HG03108 (cell line): ENCODE measurements around the gene FBXL16.
"Not testable (repeated sequence)": the region's sequence is repeated elsewhere in the genome, so short reads cannot be mapped to it uniquely, and the experiment has no call there.

ENCODE experiments used
- ATAC-seq: cut with Tn5 transposase; IDR thresholded peaks from one replicate; pipeline ENCODE4 v1.9.1; 2021; ENCODE audit warnings: moderate library complexity; ENCODE audit not compliant: unreplicated experiment

The FBXL16 gene, protein sequence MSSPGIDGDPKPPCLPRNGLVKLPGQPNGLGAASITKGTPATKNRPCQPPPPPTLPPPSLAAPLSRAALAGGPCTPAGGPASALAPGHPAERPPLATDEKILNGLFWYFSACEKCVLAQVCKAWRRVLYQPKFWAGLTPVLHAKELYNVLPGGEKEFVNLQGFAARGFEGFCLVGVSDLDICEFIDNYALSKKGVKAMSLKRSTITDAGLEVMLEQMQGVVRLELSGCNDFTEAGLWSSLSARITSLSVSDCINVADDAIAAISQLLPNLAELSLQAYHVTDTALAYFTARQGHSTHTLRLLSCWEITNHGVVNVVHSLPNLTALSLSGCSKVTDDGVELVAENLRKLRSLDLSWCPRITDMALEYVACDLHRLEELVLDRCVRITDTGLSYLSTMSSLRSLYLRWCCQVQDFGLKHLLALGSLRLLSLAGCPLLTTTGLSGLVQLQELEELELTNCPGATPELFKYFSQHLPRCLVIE

DNA sequence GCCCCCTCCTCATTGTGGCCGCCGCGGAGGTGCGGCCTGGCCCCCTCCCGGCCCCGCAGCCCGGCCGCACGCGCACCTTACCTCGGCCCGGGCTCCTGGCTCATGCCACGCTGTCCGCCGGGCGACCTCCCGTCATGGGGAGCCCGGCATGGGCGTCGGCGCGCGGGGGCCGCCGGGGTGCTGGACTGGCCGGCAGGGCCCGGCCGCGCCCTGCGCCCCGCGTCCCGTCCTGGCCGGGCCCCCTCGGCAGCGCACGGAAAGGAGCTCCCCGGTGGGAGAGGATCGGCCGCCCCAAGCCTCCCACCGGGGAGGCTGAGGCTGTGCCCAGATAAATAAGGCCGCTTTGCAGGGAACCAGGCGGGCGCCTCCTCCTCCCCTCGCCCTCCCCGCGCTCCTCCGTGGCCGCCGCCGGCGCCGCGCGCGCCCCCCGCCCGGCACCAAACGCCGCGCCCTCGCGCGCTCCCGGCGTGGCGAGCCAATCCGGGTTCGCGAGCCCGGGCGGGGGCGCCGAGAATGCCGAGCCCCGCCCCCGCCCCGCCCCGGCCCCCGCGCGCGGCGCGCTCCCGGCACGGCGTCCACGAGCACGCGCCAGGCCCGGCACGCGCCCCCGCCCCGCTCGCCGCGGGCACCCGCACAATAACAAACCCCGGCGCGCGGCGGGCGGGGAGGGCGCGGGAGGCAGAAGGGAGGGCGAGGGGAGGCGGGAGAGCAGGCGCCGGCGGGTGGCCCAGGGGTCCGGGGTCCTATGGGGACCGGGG lies at the start of gene FBXL16:
FBXL16 (minus strand) TSS at position 371 of the 758 bp plus-strand sequence. CDS start 8,396 bp downstream, outside the sequence.
- no peak for ATAC-seq

DNA sequence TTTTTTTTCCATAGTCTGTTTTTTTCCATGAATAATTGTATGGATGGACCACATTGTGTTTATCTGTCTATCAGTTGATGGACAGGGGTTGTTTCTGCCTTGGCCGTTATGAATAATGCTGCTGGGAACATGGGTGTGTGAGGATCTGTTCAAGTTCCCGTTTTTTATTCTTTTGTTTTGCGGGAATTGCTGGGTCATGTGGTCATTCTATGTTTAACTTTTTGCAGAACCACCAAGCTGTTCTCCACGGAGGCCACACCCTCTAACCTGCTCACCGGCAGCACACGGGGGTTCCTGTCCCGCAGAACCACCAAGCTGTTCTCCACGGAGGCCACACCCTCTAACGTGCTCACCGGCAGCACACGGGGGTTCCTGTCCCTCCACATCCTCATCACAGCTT lies 49.1 kb upstream of the FBXL16 start:
- ATAC-seq: no peak

DNA sequence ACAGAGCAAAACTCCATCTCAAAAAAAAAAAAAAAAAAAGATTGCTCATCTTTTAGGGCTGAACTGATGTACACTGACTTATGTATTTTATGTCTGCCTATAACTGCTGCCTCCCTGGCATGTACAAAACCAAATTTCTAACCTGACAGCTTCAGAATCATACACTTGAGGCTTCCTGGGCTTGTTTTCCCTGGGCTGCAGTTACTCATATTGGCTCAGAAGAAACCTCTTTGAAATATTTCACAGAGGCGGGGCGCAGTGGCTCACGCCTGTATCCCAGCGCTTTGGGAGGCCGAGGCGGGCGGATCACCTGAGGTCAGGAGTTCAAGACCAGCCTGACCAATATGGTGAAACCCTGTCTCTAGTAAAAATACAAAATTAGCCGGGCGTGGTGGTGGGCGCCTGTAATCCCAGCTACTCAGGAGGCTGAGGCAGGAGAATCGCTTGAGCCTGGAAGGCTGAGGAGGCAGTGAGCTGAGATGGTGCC lies 48.6 kb upstream of the FBXL16 start:
- ATAC-seq: not testable (repeated sequence)

DNA sequence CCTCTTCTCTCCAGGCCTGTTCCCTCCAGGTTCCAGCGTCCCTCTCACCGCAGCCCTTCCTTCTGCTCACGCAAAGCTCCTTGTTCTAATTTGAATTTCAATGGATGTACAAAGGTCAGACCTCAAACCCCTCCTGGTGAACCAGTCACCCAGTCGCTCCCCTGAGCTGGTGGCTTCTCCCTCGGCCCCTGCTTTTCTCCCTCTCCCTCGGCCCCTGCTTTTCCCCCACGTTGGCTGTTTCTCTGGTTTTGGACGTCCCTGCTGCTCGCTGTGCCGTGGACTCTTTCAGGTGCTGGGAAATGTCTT lies 46.4 kb upstream of the FBXL16 start:
- no peak for ATAC-seq

DNA sequence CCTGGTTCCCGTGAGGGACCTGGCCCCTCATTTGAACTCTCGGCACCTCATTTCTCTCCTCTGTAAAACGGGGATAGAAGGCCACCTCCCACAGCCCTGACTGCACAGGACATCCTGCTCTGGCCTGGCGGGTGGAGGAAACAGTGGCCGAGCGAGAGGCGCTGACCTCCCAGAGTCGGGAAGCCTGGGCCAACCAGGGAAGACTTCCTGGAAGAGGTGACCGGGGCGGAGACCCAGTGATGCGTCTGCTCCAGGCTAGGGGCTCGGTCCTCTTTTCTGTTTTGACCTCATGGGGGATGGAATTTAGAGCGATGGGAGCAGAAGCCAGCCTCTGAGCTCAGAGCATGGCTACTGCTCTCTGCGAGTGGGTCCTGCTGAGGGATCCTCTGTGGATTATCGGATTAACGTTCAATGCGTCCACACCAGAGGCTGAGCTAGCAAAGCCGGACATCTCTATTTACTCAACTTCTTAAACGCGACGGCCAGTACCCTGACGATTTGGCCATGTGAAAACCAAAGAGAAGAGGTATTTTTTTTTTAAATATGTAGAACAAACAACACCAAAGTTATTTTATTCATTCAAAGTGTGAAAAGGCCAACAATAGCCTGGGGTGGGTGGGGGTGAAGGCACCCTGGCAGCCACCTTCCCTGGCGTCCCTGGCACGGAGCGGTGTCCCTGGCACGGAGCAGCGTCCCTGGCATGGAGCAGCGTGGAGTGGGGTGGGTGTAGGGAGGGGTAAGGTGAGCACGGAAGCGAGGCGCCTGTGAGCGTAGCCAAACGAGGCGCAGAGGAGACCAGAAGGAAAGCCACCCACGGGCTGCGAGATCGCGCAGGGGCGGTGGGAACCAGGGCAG lies 45.8 kb upstream of the FBXL16 start:
- ATAC-seq: no peak

DNA sequence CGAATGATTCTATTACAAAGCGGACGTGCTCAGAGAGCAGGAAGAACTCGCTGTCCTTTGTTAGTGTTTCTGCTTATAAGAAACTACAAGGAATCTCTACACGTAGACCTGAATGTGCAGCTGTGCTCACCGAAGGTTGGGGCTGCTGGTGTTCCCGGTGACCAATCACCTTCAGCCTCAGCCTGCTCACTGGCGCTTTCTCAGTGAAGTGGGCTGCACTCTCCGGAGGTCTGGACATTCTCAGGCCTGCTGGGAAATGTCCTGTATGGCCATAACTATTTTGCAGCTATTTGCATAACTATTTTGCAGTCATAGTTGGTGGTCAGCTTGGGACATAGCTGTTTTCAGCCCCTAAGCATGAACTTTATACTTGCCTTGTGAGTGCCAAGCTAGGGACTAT lies 44.9 kb upstream of the FBXL16 start:
- ATAC-seq: no peak

DNA sequence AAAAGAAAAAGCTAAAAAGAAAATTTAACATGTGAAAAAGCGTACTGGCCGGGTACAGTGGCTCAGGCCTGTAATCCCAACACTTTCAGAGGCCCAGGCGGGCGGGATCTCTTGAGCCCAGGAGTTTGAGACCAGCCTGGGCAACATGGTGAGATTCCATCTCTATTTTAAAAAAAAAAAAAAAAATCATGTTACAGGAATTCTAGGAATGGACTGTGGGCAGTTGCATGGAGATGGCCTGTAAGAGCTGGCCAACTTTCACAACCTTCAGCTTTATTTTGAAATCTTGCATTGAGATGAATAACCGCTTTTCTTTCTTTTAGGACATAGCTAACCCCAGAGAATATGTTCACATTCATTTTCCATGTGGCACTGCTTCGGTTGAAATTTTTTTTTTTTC lies 43.4 kb upstream of the FBXL16 start:
- no peak for ATAC-seq

DNA sequence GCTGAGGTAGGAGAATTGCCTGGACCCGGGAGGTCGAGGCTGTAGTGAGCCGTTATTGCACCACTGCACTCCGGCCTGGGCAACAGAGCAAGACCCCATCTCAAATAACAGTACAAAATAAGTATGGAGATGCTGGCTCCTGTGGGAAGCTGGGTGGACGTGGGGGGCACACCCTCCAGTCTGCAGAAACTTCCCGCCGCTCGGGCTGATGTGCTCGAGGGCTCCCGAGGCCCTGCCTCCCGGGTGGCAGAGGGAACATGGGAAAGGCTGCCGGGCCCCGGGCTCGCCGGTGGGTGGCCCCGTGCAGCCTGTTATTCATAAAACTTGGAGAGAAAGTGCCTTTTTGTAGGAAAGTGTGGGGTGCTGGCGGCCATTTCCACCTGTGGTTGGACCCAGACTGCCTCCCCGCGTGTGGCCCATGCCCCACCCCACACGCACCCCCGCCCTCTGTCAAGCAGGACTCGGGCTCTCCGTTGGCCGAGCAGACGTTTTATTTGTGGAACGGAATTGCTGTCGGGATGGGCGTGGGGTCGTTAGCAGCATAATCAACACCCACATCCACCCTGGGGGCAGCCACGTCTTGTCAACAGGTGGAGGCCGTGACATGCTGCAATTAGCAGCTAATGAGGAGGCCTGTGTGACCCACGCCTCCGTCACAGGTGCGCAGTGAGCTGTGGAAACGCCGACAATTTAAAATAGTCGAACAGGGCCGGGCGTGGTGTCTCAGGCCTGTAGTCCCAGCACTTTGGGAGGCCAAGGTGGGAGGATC lies 42.6 kb upstream of the FBXL16 start:
- no peak for ATAC-seq

DNA sequence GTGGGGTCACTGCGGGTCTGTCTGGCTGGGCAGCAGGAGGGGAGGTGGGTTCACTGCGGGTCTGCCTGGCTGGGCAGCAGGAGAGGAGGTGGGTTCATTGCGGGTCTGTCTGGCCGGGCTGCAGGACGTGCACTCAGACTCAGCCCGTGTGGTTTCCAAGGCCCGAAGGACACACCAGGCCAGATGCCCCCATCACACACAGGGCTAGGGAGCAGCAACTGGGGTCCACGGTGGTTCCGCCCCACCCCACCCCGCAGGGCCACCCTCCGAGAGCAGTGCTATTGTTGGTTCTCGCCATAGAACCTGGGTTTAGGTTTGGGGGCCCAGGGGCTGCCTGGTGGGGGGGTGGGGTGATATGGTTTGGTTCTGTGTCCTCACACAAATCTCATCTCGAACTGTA lies 41.0 kb upstream of the FBXL16 start:
- no peak for ATAC-seq

DNA sequence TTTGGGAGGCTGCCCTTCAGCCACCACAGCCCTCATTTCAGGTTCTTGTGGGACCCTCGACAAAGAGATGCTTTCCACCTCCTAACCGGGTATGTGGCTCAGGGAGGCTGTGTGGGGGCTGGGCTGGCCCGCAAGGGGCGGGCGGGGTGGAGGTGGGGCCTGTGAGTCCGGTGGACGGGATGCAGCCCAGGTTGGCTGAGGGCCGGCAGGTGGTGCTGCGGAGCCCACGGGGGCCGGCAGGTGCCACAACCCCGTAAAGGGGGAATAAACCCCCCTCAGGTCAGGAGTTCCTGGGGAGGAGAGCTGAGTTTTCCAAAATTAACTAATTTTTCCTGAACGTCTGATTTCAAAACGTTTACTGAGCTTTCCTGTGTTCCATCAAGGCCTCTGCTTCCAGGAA lies 40.1 kb upstream of the FBXL16 start:
- ATAC-seq: no peak

DNA sequence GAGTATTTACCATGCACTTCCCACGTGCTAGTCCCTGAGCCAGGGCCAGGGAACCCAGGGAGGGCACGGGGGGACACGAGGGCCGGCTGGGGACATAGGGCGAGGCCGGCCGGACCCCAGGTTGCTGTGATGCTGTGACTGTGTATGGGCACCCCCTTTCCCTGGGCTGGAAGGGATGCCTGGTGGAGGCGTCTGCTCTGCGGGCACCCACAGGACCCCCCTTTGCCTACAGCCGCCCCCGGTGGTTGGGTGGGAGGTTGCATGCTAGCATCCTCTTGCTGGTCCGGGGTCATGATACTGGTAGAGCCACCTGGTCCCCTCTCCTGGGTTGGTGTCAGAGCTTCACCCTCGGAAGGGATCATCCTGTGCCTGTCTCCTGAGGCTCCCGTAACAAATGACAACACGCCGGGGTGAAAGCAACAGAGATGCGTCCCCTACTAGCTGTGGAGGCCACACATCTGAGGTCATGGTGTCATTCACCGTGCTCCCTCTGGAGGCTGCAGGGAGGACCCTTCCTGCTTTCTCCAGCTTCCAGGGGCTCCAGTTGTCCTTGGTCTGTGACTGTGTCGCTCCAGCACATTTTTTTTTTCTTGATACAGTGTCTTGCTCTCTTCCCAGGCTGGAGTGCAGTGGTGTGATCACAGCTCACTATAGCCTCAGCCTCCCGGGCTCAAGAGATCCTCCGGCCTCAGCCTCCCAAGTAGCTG lies 38.3 kb upstream of the FBXL16 start:
- ATAC-seq: no peak

DNA sequence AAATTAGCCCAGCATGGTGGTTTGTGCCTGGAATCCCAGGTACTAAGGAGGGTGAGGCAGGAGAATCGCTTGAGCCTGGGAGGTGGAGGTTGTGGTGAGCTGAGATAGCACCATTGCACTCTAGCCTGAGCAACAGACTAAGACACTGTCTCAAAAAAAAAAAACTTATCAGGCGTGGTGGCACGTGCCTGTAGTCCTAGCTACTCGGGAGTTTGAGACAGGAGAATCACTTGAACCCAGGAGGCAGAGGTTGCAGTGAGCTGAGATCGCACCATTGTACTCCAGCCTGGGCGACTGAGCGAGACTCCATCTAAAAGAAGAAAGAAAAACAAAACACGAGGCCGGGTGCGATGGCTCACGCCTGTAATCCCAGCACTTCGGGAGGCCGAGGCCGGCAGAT lies 37.3 kb upstream of the FBXL16 start:
- ATAC-seq: not testable (repeated sequence)

DNA sequence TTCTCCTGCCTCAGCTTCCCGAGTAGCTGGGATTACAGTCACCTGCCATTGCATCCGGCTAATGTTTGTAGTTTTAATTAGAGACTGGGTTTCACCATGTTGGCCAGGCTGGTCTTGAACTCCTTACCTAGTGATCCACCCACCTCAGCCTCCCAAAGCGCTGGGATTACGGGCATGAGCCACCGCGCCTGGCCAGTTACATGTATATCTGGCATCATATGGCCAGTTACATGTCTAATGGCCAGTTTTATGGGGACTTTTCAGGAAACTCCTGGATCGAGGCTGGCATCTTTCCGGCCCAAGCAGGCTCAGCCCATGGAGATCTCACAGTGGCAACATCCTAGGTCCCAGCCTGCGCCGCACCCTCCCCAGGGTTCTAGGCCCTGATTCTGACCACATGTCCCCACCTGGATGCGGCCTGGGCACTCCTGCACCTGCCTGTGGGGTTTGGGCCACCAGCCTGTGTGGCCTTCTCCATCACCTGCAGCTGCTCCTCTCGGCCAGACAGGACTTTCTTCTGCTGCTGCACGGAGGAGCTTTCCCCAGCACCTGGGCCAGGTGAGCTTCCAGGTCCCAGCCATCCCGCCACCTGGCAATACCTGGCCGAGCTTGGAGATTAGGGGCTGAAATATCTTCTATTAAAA lies 36.5 kb upstream of the FBXL16 start:
- no peak for ATAC-seq

DNA sequence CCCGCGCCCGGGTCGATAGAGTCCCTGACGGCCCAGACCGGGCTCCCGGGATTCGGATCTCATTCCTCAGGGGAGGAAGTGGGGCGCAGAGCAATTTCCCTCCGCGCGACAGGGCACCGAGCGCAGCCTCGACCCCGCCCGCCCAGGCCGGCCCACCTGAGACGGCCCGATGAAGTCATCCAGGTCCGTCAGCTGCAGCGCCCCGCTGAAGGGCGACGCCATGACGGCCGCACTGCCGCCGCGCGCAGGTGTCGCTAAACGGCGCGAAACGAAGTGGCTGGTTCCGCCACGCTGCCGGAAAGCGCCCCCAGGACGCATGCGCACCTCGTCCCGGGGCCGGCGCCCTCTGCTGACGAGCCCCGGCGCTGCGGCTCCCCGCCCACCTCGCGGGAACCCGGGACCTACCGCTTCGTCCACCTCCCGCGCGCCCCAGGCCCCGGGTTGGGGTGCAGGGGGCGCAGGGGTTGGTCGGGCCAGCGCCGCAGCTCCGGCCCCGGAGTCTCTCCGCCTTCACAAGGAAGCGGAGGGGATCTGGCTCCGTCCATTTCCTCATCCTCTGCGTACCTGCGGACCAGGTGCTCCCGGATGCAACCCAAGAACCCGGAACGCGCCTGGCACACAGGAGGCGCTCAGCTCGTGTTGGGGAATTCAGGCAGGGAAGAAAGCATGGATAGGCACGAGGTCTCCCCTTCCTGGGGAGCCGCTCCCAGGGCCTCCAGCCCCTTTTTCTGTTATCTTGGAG lies 35.3 kb upstream of the FBXL16 start, which contains the start of gene CIAO3:
CIAO3 (minus strand) TSS at position 234 of the 742 bp plus-strand sequence; CDS start at position 222, 12 bp downstream.
- ATAC-seq: peak; percentile 69

DNA sequence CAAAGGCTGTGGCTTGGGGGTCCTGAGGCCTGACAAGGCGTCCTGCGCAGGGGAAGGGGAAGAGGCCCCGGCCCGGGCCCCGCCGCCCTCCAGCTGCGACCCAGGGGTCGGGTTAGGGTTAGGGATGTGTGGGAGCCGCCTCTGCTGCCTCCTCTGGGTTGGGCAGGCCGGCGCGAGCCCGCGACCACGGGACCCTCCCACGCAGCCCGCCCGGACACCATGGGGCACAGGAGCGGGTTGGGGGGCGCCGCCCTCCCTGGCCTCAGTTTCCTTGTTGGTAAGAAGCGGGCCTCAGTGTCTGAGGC lies 34.8 kb upstream of the FBXL16 start:
- no peak for ATAC-seq

DNA sequence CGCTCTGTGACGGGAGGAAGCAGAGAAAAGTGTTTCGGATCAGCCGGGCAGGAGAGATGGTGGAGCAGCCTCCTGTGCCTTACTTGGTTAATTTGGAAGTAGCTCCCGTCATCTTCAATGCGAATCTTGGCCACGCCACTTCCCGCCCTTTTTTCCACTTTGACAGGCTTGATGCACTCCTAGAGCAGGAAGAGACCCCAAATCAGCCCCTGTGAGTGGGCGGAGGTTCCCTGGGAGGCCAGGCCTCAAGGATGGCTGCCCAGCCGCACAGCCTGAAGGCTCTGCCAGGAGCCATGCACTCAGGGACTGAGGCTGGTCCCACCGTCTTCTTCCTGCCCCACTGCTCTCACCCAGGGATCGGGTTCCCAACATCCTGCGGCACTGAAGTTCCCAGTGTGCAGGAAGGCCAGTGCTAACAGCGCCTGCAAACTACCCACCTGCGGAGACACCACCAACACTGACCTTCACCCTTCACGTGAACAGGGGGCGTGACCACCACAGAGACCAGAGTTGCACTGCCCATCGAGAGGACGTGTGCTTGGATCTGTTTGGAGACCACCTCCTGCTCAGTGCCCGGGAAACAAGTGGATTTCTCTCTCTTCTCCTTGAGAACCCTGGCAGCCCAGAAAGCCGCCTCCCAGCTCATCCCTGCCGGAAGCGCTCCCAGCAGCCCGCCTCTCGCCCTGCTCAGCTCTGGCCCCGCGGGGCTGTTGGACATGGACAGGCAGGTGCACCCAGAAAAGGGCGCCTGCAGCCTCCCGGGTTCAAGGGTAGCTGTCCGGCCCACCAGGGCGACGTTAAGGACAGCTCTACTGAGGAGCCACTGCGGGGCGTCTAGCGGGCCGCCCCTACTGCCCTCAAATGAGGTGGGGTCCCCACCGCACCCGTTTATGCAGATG lies 34.2 kb upstream of the FBXL16 start:
- ATAC-seq: no peak

DNA sequence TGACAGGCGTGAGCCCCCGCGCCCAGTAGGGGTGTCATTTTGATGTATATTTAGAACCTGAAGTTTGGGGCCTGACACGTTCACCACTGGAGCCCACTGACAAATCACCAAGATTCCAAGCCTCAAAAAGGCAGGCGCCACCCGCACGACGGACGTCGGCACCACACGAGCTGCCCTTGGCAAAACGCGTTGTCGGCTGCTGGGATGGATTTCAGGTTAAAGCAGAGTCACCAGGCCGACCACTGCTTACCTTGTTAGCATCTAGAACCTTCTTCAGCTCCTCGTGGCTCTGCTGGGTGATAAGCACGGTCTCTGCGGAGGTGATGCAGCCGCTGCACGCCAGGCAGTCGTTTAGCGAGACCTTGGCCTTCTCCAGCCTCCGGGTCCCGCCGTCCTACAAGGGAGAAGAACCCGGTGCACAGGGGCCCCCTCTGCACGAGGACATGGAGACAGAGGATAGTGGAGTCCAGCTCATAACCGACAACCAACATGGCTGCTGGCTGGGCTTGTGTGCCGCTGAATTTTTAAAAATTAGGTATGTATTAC lies 31.4 kb upstream of the FBXL16 start:
- ATAC-seq: no peak
